Right lobe of liver (tissue), 6 donors: ENCODE data around the gene BMAL1. TPM values are rescaled to one million over a fixed set of nuclear protein-coding genes. Genes with fewer than 3 reads are reported as not detected.

Experiments used
- ATAC-seq, 4 donors: fragments of 200-7000 bp; cut with Tn5 transposase; one replicate each; pipeline ENCODE4 v1.9.1; 2020; ENCODE audit warnings: mild to moderate bottlenecking in 4 of 4, moderate library complexity in 4 of 4
- DNase-seq, 3 donors: peaks; one replicate each; pipeline ENCODE4 v3.0.0-alpha.2; 2020
- H3K27ac ChIP-seq, 3 donors: fragments of 200-600 bp; one replicate each; pipeline ENCODE4 v1.8.0; 2022
- H3K27me3 ChIP-seq, 2 donors: fragments of 200-600 bp; one replicate each; pipeline ENCODE4 v1.8.0; 2022
- H3K36me3 ChIP-seq, 4 donors: fragments of 200-600 bp; sonication (generic) in 1 of 4; one replicate each; pipeline versions ENCODE4 v1.5.1 to v1.8.0; 2017 to 2022; ENCODE audit warnings: control low read depth in 1 of 4
- H3K4me1 ChIP-seq, 4 donors: fragments of 200-600 bp; sonication (generic) in 1 of 4; one replicate each; pipeline versions ENCODE4 v1.5.1 to v1.8.0; 2017 to 2022; ENCODE audit warnings: control low read depth in 1 of 4
- H3K4me3 ChIP-seq, 3 donors: fragments of 200-600 bp; one replicate each; pipeline ENCODE4 v1.8.0; 2022
- H3K9me3 ChIP-seq, 4 donors: fragments of 200-600 bp; sonication (generic) in 1 of 4; one replicate each; pipeline versions ENCODE4 v1.5.1 to v1.8.0; 2017 to 2022; ENCODE audit warnings: control low read depth in 1 of 4
- CTCF ChIP-seq, 4 donors: fragments of 200-600 bp in 3 of 4; fragments of 450-650 bp in 1 of 4; IDR thresholded peaks; one replicate each; pipeline versions ENCODE4 v1.5.1 to v1.8.0; 2016 to 2022; ENCODE audit warnings: antibody characterized with exemption in 4 of 4, mild to moderate bottlenecking in 2 of 4
- POLR2A ChIP-seq: fragments of 450-650 bp; IDR thresholded peaks from one replicate; pipeline ENCODE4 v1.6.1; 2017; ENCODE audit warnings: antibody characterized with exemption, mild to moderate bottlenecking
- WGBS: methylation state at CpG from one replicate; pipeline ENCODE4 v1.1.6; 2018; ENCODE audit warnings: low coverage, low lambda C conversion rate; ENCODE audit not compliant: insufficient coverage; ENCODE audit errors: missing lambda C conversion rate; 5-methylcytosine and 5-hydroxymethylcytosine counted together
- intact Hi-C, 2 donors: fragments of 100-400 bp; cut with DNase I; formaldehyde crosslinking; loops; one replicate each; pipeline versions ENCODE4 v1.11.2 to v1.14.1; 2022
- total RNA-seq, 6 experiments: library from RNA; depleted of rRNA in 2 of 6; stranded (reverse); fragments of >200 nt in 2 of 6; fragmentation: NEBNext Ultra II Directional in 3 of 6; extraction: Animal tissue kit (Norgen Biotek cat#: 25700) in 3 of 6; gene quantifications; one replicate each; pipeline versions ENCODE4 v1.1.0 to v1.2.4, GENCODE V29; 2016 to 2023
- donor health status: DM: no; HTN: yes; CAD: no.
- donor health status: DM: no; HTN: no; CAD: no.
- donor health status: DM: no; HTN: no; CAD: no.
- donor health status: DM: no; HTN: yes; CAD: no.
- donor health status: DM: no; HTN: yes; CAD: no.

Gene BMAL1
- total RNA-seq, 6 experiments from 2014 or later = 9.9 to 38.0 (median 12.9) TPM

DNA sequence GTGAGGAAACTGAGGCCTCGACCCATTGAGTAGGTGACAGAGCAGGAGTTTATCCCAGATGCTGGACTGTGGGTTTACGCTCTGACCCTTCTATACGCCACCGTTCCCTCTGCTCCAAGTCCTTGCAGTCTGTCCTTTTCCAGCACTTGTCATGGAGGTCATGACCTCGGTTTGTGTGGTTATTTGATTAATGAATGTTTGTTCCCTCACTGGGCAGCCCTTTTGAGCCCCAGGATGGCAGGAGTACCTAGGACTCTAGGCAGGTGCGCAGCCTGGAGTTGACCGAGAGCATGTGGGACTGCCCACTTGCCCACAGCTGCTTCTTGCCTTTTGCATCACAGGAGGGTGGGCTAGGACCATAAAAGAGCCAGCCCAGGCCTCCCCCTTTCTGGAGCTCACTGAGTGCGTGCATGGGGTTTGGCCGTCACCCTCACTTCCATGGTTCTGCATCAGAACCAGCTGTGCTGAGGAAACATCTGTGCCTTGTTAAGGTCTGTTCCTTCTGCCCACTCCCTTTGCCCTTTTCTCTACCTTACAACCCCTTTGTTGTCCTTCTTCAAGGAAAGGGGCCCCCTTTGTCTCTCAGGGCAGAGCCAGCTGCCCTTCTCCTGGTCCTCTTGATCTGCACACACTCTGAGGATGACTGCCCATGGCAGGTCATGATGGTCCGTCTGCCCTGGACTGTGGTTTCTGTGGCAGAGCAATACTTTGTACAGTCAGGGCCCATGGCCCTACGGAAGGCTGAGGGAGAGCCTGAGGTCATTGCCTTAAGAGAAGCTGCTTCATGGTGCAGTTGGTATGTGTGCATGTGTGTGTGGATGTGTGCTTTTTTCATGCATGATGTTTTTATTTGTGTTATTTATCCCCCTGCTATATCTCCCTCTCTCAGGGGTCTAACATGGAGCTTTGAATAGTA, 38.2 kb downstream of the BMAL1 start:
- Histone ChIP-seq H3K4me1 (peaks cover 0 to 61% (median 24%) of the 10 kb centered on the region in 4 donors), H3K4me3 (no peak overlapping the region), H3K9me3 (no peaks in the 10 kb centered on the region), H3K27ac (peak overlapping the region in 1 of 3 donors; percentile 10), H3K36me3 (peaks cover 0 to 5% (median 0%) of the 10 kb centered on the region in 4 donors), H3K27me3 (no peaks in the 10 kb centered on the region)
- intact Hi-C loops = no loop called here
- ATAC-seq (peak; percentile 82 to 90 (median 86)), DNase-seq (peak in 2 of 3 donors; percentile 66 to 73)
- WGBS = 46% methylated on average over 11 of the region's 11 CpGs
- no peak for TF ChIP-seq POLR2A
- TF ChIP-seq CTCF (IDR thresholded peaks at IDR 0.05) = no peak

DNA sequence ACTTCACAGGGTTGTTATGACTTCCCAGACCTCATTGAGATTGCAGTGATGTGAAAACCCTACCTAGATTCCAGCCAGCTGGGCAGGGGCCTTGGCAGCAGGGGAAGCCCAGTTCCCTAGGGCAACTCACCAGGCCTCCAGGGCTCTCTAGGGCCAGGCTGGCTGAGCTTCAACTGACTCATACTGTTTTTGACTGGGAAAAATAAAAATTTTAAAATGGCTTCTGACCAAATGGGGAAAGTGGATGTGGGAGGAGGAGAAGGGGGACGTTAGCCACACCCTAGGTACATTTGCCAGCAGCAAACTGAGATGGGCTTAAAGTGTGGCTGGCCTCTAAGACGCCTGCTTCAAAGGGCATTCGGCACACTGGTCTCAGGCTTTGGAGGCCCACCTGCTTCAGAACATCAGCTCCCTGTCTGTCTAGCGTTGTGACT, 39.0 kb downstream of the BMAL1 start:
- H3K4me1 ChIP-seq = peaks cover 0 to 61% (median 24%) of the 10 kb centered on the region in 4 donors

DNA sequence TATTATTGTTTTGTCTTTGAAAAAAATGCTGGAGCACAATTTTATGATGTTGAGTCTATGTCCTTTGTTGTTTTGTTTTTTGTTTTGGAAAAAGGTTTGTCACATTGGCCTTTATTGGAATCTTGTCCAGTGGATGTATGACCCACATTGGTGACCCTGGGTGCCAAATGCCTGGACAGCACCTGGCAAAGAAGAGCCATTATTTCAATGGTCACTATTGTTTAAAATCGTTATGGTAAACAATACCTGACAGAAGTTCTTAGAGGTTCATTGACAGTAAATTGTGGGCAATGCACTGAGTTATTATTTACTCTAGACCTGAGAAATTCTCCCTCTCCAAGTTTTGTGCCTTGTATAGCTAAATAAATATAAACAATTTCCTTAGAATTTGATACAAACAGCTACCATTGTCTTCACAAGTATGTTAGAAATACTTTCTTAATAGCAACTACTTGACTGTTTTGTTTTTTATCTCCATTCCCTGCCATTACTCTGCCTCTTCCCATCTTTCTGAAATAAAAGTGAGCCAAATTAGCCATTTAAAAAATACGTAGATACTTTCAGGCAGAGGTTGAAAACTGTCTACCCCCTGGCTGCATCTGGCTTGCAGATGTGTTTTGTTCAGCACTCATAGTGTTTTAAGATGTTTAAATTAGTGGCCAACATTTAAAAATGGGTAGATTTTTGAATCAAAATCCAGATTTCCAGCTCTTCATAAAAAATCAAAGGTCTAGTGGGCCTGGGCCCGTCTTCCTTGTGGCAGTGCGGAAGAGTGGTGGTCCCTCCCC, 39.9 kb downstream of the BMAL1 start:
- Histone ChIP-seq H3K9me3 (no peaks in the 10 kb centered on the region), H3K27ac (peak overlapping the region in 1 of 3 donors; percentile 9), H3K36me3 (peaks cover 0 to 5% (median 0%) of the 10 kb centered on the region in 4 donors), H3K4me1 (peaks cover 0 to 61% (median 24%) of the 10 kb centered on the region in 4 donors), H3K4me3 (no peak overlapping the region), H3K27me3 (no peaks in the 10 kb centered on the region)
- 40% methylated on average over 2 of the region's 4 CpGs for WGBS
- TF ChIP-seq POLR2A (no peak), CTCF (IDR thresholded peaks at IDR 0.05) (no peak)
- DNase-seq (no peak), ATAC-seq (peak in 2 of 4 donors; percentile 13 to 21)
- intact Hi-C loops = no loop called here

More for the DNA sequence above, 39.0 kb downstream of the BMAL1 start:
- no peak overlapping the region for H3K4me3 ChIP-seq
- H3K9me3 ChIP-seq = no peaks in the 10 kb centered on the region
- H3K27me3 ChIP-seq = no peaks in the 10 kb centered on the region
- DNase-seq = no peak
- ATAC-seq = peak in 2 of 4 donors; percentile 11 to 57
- intact Hi-C loops = no loop called here
- 82% methylated on average over 4 of the region's 4 CpGs for WGBS
- TF ChIP-seq CTCF (IDR thresholded peaks at IDR 0.05) (no peak), POLR2A (no peak)
- no peak overlapping the region for H3K27ac ChIP-seq
- peaks cover 0 to 5% (median 0%) of the 10 kb centered on the region in 4 donors for H3K36me3 ChIP-seq

DNA sequence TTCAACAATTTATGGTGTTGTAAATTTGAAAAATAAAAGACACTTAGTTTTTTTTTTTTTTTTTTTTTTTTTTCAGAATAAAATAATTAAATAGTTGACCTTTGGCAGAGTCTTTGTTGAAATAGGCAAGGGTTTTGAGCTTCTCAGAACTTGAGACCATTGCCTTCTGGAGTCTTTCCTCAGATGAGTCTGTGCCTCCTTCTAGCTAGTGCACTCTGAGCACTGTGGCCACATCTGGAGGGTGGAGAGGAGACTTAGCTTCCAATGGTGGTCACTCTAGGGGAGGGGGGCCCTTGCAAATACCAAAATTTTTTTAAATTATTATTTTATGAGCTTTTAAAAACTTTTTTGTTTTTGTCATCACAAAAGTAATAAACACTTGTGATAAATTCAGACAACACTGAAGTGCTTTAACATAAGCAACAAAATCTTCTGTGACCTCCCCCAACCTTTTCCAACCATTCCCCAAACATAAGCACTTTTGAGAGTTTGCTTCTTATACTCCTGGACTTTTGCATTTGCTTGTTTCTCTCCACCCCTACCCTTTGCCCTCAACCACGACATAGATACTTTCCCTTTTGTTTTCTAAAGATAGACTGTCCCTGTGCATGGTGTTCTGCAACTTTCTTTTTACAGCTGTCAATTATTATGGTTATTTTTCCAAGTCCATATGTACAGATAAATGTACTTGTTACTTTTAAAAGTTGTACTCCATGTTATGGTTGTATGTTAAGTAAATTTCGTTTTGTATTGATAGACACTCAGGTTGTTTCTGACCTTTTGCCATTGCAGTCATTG, 41.1 kb downstream of the BMAL1 start:
- DNase-seq (no peak), ATAC-seq (peak; percentile 64 to 82 (median 78))
- WGBS = 10% methylated on average over 2 of the region's 2 CpGs
- peak overlapping the region in 2 of 3 donors; percentile 22 to 28 for H3K27ac ChIP-seq
- H3K9me3 ChIP-seq = no peaks in the 10 kb centered on the region
- H3K4me1 ChIP-seq = peaks cover 0 to 61% (median 24%) of the 10 kb centered on the region in 4 donors
- no peaks in the 10 kb centered on the region for H3K36me3 ChIP-seq
- no peaks in the 10 kb centered on the region for H3K27me3 ChIP-seq
- H3K4me3 ChIP-seq = no peak overlapping the region
- TF ChIP-seq CTCF (IDR thresholded peaks at IDR 0.05) = no peak
- no peak for TF ChIP-seq POLR2A
- intact Hi-C loops = no loop called here
